ENCODE measurements around the gene PPP2R2B.

PPP2R2B gene

GRCh38 chr5:146779211-146779869, 99.2 kb downstream of the PPP2R2B start:
- H3K4me2 ChIP-seq (ENCODE audit: low read length), result no peak overlapping the region
- no peaks in the 10 kb centered on the region for H3K79me2 ChIP-seq
- no peaks in the 10 kb centered on the region for H3K36me3 ChIP-seq (ENCODE audit: control insufficient read depth, insufficient read depth, low read length)
- H3K9me3 ChIP-seq (ENCODE audit: control insufficient read depth, low read length), result no peaks in the 10 kb centered on the region
- H3K4me3 ChIP-seq (ENCODE audit: low read depth, low read length), result no peak overlapping the region
- H2AFZ ChIP-seq, result peak overlapping the region; percentile 19
- no peak overlapping the region for H3K9ac ChIP-seq
- no peak overlapping the region for H3K27ac ChIP-seq
- no peak for TF ChIP-seq CTCF (IDR thresholded peaks at IDR 0.05)
- peaks cover 2% of the 10 kb centered on the region for H3K4me1 ChIP-seq
- H3K27me3 ChIP-seq (ENCODE audit: control insufficient read depth, insufficient read depth, low read length), result no peaks in the 10 kb centered on the region

- Histone ChIP-seq H3K27ac (no peak overlapping the region), H3K79me2 (no peaks in the 10 kb centered on the region), H3K4me2 (ENCODE audit: low read length) (no peak overlapping the region), H3K9me3 (ENCODE audit: control insufficient read depth, low read length) (no peaks in the 10 kb centered on the region), H3K4me3 (ENCODE audit: low read depth, low read length) (no peak overlapping the region), H2AFZ (peak overlapping the region; percentile 19), H3K9ac (no peak overlapping the region), H3K36me3 (ENCODE audit: control insufficient read depth, insufficient read depth, low read length) (no peaks in the 10 kb centered on the region), H3K4me1 (peaks cover 2% of the 10 kb centered on the region), H3K27me3 (ENCODE audit: control insufficient read depth, insufficient read depth, low read length) (no peaks in the 10 kb centered on the region)
- TF ChIP-seq CTCF (IDR thresholded peaks at IDR 0.05), result no peak
Measured at GRCh38 chr5:146778795-146779194, 99.8 kb downstream of the PPP2R2B start.

- H3K36me3 ChIP-seq (ENCODE audit: control insufficient read depth, insufficient read depth, low read length), result no peaks in the 10 kb centered on the region
- no peak for TF ChIP-seq CTCF (IDR thresholded peaks at IDR 0.05)
- H3K4me3 ChIP-seq (ENCODE audit: low read depth, low read length), result no peak overlapping the region
- no peaks in the 10 kb centered on the region for H3K27me3 ChIP-seq (ENCODE audit: control insufficient read depth, insufficient read depth, low read length)
- H3K27ac ChIP-seq, result no peak overlapping the region
- H3K4me1 ChIP-seq, result peaks cover 2% of the 10 kb centered on the region
- no peaks in the 10 kb centered on the region for H3K9me3 ChIP-seq (ENCODE audit: control insufficient read depth, low read length)
- H3K79me2 ChIP-seq, result no peaks in the 10 kb centered on the region
- H2AFZ ChIP-seq, result no peak overlapping the region
- no peak overlapping the region for H3K9ac ChIP-seq
- no peak overlapping the region for H3K4me2 ChIP-seq (ENCODE audit: low read length)
Measured at GRCh38 chr5:146778261-146778660, 100.3 kb downstream of the PPP2R2B start.

GRCh38 chr5:146772881-146773466, 105.6 kb downstream of the PPP2R2B start:
- Histone ChIP-seq H3K36me3 (ENCODE audit: control insufficient read depth, insufficient read depth, low read length) (no peaks in the 10 kb centered on the region), H3K4me2 (ENCODE audit: low read length) (no peak overlapping the region), H3K4me3 (ENCODE audit: low read depth, low read length) (no peak overlapping the region), H3K79me2 (no peaks in the 10 kb centered on the region), H3K27me3 (ENCODE audit: control insufficient read depth, insufficient read depth, low read length) (no peaks in the 10 kb centered on the region), H3K9me3 (ENCODE audit: control insufficient read depth, low read length) (no peaks in the 10 kb centered on the region), H2AFZ (no peak overlapping the region), H3K4me1 (no peaks in the 10 kb centered on the region), H3K9ac (no peak overlapping the region), H3K27ac (no peak overlapping the region)
- TF ChIP-seq CTCF (IDR thresholded peaks at IDR 0.05), result no peak

GRCh38 chr5:146770980-146771379, 107.6 kb downstream of the PPP2R2B start:
- no peak overlapping the region for H2AFZ ChIP-seq
- H3K4me3 ChIP-seq (ENCODE audit: low read depth, low read length), result no peak overlapping the region
- no peaks in the 10 kb centered on the region for H3K9me3 ChIP-seq (ENCODE audit: control insufficient read depth, low read length)
- H3K4me1 ChIP-seq, result no peaks in the 10 kb centered on the region
- H3K27me3 ChIP-seq (ENCODE audit: control insufficient read depth, insufficient read depth, low read length), result no peaks in the 10 kb centered on the region
- H3K36me3 ChIP-seq (ENCODE audit: control insufficient read depth, insufficient read depth, low read length), result no peaks in the 10 kb centered on the region
- no peaks in the 10 kb centered on the region for H3K79me2 ChIP-seq
- TF ChIP-seq CTCF (IDR thresholded peaks at IDR 0.05), result no peak
- no peak overlapping the region for H3K27ac ChIP-seq
- no peak overlapping the region for H3K9ac ChIP-seq
- no peak overlapping the region for H3K4me2 ChIP-seq (ENCODE audit: low read length)

Data from parathyroid adenoma (tissue), 2 donors.